VCaP (cell line): ENCODE measurements around the gene NDUFS8.

Experiments used
- H3K27ac ChIP-seq: fragments of 450-650 bp; 2 replicates; pipeline ENCODE4 v1.5.1; 2017
- TF ChIP-seq, protein P1 (sequence below): fragments of 450-650 bp; conservative IDR thresholded peaks from 2 replicates; pipeline ENCODE4 v1.5.1; 2017; ENCODE audit warnings: mild to moderate bottlenecking, moderate library complexity

The NDUFS8 gene

DNA sequence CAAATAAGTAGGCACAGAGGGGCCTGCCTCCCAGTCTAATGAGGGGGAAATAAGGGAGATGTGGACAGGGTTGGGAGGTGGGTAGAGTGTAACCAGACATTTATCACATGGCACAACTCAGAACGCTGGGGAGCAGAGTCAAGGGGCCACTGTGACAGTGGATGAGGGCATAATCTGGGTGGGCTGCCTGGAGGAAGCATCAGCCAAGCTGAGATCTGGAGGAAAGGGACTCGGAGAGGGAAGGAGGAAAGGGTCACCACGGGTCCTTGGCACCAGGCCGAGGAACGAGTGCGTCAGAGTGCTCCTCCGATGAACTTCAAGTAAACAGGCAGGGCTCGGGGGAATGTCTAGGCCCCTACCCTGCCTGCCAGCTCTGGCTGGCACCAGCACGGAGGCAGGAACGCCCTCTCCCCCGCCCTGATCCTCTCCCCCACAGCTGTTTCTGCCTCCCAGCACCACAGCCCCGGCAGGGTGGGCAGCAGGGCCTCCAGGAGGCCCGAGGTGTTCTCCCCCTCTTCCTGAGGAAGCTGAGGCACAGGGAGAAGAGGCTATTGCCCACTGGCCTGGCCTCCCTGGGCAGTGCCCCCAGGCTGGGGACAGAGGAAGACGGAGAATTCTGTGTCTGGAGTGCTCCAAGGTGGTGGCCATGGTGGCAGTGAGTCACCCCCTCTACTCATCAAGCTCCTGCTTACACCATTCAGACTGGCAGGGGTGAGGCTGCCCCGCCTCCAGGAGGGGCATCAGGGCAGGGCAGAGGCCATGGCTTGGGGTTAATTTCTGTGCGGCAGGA, 16.1 kb upstream of the NDUFS8 start:
- H3K27ac ChIP-seq: no peak overlapping the region
- TF ChIP-seq, protein P1, sequence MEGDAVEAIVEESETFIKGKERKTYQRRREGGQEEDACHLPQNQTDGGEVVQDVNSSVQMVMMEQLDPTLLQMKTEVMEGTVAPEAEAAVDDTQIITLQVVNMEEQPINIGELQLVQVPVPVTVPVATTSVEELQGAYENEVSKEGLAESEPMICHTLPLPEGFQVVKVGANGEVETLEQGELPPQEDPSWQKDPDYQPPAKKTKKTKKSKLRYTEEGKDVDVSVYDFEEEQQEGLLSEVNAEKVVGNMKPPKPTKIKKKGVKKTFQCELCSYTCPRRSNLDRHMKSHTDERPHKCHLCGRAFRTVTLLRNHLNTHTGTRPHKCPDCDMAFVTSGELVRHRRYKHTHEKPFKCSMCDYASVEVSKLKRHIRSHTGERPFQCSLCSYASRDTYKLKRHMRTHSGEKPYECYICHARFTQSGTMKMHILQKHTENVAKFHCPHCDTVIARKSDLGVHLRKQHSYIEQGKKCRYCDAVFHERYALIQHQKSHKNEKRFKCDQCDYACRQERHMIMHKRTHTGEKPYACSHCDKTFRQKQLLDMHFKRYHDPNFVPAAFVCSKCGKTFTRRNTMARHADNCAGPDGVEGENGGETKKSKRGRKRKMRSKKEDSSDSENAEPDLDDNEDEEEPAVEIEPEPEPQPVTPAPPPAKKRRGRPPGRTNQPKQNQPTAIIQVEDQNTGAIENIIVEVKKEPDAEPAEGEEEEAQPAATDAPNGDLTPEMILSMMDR: no peak

GRCh38 chr11:68014947-68015447, 15.5 kb upstream of the NDUFS8 start:
- H3K27ac ChIP-seq: no peak overlapping the region
- TF ChIP-seq, protein P1: no peak

DNA sequence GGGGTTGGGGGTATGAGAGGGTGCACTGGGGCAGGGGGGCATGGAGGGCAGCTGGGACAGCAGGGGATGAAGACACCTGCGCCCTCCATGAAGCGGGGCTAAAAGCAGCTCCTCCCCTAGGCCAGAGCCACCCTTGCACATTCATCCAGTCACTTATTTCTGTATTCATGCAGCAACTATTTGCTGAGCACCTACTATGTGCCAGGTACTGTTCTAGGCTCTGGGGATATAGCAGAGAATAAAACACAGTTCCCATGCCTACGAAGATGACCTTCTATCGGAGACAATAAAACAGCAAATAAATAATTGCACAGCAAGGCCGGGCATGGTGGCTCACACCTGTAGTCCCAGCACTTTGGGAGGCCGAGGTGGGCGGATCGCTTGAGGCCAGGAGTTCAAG, 15.0 kb upstream of the NDUFS8 start:
- TF ChIP-seq, protein P1: no peak
- H3K27ac ChIP-seq: no peak overlapping the region

GRCh38 chr11:68016161-68016903, 14.1 kb upstream of the NDUFS8 start:
- H3K27ac ChIP-seq: no peak overlapping the region
- TF ChIP-seq, protein P1: no peak

GRCh38 chr11:68016904-68017817, 13.3 kb upstream of the NDUFS8 start:
- TF ChIP-seq, protein P1: no peak
- no peak overlapping the region for H3K27ac ChIP-seq

GRCh38 chr11:68017980-68018729, 12.3 kb upstream of the NDUFS8 start:
- no peak overlapping the region for H3K27ac ChIP-seq
- TF ChIP-seq, protein P1: no peak
